GM18867 (cell line): ENCODE results near the gene TEX9.

Experiments
- ATAC-seq: cut with Tn5 transposase; IDR thresholded peaks from one replicate; pipeline ENCODE4 v1.9.1; 2021; ENCODE audit warnings: mild to moderate bottlenecking, moderate library complexity; ENCODE audit not compliant: unreplicated experiment

Gene TEX9

DNA sequence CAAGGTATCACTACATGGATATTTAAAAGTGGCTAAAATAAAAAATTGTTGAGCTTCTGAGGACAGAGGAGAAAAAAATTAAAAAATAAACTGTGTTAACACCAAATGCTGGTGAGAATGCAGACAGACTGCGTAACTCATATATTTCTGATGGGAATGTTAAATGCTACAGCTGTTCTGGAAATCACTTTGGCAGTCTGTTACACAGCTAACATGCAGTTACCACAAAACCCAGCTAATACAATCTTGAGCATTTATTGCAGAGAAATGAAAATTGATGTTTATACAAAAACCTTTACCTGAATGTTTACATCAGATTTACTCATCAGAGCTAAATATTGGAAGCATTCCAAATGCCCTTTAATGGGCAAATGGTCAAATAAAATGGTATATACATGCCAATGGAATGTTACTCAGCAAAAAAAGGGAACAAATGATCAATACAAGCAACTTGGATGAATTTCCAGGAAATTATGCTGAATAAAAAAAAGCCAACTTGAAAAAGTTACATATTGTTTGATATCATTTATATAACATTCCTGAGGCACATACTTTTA lies 75.1 kb downstream of the TEX9 start:
- no peak for ATAC-seq

DNA sequence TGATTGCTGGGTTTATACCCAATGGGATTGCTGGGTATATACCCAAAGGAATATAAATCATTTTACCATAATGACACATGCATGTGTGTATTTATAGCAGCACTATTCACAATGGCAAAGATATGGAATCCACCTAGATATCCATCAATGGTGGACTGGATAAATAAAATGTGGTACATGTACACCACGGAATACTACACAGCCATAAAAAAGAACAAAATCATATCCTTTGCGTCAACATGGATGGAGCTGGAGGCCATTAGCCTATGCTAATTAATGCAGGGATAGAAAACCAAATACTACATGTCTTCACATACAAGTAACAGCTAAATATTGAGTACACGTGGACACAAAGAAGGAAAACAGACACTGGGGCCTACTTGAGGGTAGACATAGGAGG lies 77.1 kb downstream of the TEX9 start:
- no peak for ATAC-seq

DNA sequence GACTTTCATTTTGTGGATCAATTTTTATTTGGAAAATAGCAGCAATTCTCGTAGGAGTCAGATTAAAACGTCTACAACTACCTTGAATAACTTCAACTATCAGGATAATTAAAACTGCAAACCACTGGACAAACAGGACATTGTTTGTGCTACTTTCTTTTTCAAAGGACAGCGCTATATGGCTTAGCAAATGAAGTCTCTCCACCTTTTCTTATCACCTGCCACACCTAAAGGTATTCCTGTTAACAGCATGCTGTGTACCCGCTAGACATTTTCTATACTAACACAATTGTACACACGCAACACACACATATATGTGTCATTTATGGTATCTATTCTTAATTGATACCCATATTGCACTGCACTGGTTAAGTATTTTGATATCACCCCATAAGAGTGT lies 80.5 kb downstream of the TEX9 start:
- ATAC-seq = no peak

DNA sequence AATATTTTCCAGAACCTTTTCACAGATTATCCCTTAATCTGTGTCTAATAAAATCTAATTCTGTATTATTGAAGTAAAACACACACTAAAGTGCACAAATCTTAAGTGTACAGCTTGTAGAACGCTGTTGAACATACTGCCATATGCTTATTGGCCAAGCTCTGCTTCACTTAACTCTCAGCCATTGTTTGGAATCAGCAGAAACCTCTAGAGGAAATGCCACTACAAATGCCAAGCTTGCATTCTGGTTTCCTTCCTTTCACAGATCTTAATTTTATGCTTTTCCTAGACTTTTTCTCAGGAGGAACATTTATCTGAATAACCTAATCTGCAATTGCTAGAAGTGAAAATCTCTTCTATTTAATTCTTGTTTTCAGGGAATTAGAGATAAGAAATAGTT lies 89.6 kb downstream of the TEX9 start:
- ATAC-seq = no peak

DNA sequence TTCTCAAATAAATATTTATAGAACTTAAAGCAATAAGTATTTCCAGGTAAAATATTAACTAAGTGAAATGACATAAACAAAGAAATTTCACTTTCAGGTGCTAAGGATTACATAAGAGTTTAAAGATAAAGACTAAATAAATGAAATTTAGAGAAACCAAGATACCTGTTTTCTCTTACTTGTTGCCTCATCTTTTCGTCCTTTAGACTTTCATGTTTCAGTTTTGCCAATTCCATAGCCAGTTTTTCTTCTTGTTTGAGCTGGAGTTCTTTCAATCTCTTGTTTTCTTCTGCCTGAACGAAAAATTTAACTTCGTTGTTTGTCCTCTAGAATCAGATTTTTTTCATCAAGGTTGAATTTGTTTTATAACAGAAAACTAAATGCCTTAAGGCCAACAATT lies 91.0 kb downstream of the TEX9 start:
- no peak for ATAC-seq

DNA sequence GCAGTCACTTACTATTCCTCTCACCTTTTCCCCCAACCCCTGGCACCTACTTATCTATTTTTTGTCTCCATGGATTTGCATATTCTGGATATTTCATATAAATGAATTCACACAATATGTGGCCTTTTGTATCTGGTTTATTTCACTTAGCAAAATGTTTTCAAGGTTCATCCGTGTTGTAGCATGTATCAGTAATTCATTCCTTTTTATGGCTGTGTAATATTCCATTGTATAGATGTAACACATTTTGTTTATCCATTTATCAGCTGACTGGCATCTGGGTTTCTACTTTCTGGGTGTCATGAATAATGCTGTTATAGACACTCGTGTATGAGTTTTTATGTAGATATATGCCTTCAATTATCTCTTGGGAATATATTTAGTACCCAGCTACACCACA lies 93.9 kb downstream of the TEX9 start:
- no peak for ATAC-seq

DNA sequence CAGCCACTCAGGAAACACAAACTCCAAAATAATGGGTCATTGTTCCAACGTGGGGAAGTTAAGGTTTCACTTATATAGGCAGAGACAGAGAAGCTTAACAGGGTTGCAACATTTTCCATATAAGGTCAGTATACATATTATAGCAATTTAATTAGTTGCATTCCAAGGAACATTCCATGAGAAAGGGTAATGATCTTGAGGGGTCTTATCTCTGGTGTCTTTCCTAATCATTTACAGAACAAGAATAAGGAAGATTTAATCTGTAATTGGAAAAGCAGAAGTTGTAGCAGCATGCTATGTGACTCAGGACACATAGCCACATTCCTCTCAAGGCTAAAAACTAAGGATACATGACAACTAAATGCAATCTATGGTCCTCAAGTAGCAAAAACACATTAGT lies 94.8 kb downstream of the TEX9 start:
- no peak for ATAC-seq

DNA sequence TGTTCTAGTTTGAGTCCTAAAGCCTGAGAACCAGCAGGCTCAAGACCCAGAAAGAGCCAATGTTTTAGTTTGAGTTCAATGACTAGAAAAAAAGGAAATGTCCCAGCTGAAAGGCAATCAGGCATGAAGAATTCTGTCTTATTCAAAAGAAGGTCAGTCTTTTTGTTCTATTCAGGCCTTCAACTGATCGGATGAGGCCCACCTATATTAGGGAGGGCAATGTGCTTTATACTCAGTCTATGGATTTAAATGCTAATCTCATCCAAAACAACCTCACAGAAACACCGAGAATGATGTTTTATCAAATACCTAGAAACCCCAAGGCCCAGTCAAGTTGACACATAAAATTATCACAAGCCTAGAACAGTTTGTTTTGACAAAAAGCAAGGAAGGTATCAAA lies 95.7 kb downstream of the TEX9 start:
- ATAC-seq = no peak

DNA sequence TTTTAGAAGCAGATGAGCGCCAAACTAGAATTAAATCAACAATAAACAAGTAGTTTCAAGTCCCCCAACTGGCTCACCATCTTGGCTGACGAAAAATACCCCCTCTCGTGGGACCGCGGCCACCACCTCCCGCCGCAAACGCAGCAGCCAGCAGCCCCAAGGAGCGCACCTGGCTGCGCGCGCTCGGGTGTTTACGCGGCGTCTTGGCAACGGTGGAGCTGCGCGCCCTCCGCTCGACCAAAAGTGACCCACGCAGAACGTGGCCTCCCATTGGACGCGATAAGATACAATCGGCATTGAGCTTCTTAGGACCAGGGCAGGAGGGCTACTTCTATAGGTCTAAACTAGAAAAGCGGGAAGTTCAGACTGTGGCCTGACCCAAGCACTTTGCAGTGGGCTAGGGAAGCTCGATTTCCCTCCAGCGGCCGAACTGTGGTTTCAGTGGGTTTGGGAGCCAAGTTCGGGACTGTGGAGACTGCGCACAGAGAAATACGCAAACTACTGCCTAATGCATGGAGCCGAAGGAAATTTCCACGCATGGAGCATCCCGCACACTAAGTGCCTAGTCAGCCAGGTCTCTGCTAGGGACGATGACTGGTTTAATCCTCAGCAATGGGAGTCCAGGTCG lies 99.8 kb downstream of the TEX9 start, which contains the start of gene MNS1:
Gene MNS1, minus strand, starts transcription at position 245 of the 628 bp plus-strand sequence. Its CDS starts 165 bp downstream, at position 80.
- peak; percentile 98 for ATAC-seq

DNA sequence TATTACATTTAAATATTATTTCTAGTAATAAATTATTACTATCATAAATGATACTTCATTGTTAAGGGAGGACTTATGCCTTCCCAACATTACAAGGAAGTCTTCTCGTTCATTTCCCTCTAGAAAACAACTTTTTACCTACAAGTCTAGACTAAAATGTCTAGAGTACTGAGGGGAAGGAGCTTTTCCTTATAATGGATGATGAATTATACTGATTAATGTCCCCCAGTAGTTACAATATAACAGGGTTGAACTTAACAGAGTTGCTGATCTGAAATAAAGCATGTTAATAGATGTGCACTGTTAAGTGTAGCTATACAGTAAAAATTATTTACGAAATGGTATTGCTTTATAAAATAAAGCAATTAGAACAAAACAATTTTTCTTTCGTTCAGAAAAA lies 102.4 kb downstream of the TEX9 start:
- no peak for ATAC-seq

DNA sequence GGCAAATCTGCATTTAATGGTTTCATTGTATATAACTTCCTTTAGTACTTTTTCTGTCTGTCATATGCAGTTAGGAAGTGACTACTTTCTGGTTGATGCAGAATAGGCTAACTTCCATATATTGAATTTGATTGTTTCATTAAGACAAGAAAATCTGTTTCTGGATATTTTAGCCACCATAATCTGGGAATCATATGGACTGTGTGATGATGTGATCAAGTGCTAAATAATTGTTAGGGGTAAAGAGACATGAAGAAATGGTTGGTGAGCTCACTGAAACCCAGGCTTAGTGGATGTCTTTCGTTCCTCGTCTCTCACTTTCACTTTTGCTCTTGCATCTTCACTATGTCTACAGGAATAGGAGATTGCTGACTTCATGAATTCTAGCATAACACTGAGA lies 103.2 kb downstream of the TEX9 start:
- peak; percentile 60 for ATAC-seq

DNA sequence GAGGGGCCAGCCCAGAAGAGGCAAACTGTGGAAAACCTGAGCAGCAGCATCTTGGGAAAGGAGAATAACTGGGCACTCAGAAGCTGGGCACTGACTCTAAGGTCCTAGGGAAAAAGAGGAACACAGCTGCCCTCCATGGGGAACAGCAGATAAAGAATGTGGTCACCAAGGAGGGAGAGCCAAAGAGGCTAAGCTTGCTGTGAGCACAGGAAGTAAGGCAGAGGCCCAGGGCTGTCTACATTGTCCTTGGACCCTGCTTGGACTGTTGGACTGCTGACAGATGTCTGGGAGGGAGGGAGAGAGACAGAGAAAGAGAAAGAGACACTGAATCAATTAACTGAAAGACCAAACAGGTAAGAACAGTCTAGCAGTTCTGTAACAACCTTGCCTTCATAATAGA lies 104.3 kb downstream of the TEX9 start:
- no peak for ATAC-seq

DNA sequence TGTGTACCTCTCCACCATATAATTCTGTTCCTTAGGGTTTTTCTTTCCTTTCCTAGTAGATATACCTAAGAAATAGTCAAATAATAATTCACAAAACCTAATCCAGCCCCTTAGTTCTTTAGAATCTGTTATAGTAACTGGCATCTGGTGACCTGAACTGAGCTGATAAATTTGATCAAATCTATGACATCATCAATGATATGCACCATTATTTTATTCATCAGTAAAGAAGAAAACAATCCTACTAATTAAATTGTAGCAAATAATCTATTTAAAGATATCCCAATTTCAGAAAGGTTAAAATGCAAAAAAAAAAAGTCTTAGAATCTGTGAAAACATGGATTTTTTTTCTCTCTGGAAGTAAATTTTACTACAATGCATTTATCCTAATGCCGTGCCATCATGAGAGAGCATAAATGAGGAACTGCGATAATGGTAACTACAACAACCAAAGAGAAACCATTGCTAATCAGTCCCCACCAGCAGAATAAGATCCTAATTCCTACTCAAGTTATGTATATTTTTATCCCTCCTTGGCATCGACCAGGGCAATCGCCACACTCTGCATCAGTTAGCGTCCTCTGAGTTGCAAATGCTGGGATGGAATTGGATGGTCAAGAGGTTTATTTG lies 106.3 kb downstream of the TEX9 start:
- no peak for ATAC-seq

DNA sequence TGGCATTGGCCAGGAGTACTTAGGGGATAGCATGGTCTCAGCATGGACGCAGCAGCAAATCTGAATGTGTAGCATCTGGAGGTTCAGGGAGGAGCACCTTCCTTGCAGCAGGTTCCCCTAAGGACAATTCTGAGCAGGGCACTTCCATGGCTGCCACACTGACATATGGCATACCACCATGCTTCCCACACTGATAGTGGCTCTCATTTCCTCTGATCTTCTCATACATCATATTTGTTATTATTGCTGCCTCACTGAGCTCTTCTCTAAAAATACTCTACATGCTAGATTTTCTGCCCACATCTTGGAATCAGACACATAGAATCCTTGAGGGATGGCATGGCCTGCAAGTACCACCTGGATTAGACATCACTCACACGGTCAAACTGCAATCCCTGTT lies 107.1 kb downstream of the TEX9 start:
- ATAC-seq = no peak

DNA sequence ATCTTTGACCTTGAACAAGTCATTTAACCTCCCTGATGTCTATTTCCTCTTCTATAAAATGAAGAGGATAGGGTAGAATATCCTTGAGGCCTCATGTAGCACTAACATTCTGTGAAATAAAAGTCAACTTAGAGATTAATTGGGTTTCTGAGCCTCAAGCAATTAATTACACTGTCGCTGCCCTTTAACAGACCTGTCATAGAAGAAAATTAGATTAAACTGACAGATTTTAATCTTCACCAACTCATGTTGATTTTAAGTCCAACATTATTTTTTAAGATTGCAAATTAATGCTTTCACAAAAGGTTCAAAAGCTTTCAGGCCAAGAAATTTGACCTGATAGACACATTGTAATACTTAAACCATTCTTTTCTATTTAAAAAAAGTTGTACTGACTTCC lies 107.8 kb downstream of the TEX9 start:
- ATAC-seq = no peak

DNA sequence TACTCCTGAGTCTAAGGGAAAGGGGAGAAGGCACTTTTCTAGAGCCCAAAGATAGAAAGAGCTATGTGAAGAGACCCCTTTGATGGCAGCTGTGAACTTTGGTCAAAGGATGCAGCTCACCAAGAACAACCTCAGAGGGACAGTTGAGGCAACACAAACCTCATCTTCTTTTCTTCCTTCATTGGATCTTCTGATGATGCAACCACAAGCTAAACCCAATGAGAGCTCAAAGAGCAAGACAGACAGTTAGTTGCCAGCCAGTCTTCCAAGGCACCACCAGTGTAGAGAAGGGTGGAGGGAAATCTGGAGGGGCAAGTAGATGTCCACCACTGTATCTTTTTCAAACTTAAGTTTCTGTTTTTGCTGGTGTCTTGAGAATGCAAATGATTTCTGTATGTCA lies 110.1 kb downstream of the TEX9 start:
- ATAC-seq = no peak
